ENCODE data around the gene IFNW1.

The IFNW1 gene

GRCh38 chr9:21104787-21105186, 36.8 kb downstream of the IFNW1 start:
- no peak for DNase-seq

GRCh38 chr9:21102305-21102704, 39.3 kb downstream of the IFNW1 start:
- DNase-seq: no peak

- DNase-seq: no peak
These were observed 43.8 kb downstream of the IFNW1 start for GRCh38 chr9:21097817-21098216.

- DNase-seq: no peak
These were observed 44.8 kb downstream of the IFNW1 start for GRCh38 chr9:21096901-21097255.

- DNase-seq: no peak
These were observed 45.3 kb downstream of the IFNW1 start for GRCh38 chr9:21096172-21096900.

GRCh38 chr9:21095561-21095960, 46.1 kb downstream of the IFNW1 start:
- no peak for DNase-seq

Data from NCI-H1930 (cell line).